Inflammatory macrophage (primary cell): ENCODE data around the gene RGS6.

Experiments used
- DNase-seq, 2 donors: peaks; one replicate each; pipeline ENCODE4 v3.0.0-alpha.2; 2020 to 2022

RGS6 gene

DNA sequence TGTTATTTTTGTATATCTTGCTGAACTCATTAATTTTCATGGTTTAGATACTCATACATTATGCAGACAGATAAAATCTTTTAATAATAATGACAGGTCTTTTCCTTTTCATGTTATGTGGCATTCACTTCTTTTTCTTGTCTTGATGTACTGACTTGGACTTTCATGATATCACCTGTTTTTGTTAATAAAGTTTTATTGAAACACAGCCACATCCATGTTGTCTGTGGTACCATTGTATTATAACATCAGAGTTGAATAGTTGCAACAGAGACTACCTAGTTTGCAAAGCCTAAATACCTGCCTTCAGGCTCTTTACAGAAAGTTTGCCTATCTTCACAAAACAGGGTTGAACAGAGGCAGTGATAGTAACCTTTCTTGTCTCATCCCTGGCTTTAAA lies 85.1 kb downstream of the RGS6 start:
- DNase-seq: no peak

DNA sequence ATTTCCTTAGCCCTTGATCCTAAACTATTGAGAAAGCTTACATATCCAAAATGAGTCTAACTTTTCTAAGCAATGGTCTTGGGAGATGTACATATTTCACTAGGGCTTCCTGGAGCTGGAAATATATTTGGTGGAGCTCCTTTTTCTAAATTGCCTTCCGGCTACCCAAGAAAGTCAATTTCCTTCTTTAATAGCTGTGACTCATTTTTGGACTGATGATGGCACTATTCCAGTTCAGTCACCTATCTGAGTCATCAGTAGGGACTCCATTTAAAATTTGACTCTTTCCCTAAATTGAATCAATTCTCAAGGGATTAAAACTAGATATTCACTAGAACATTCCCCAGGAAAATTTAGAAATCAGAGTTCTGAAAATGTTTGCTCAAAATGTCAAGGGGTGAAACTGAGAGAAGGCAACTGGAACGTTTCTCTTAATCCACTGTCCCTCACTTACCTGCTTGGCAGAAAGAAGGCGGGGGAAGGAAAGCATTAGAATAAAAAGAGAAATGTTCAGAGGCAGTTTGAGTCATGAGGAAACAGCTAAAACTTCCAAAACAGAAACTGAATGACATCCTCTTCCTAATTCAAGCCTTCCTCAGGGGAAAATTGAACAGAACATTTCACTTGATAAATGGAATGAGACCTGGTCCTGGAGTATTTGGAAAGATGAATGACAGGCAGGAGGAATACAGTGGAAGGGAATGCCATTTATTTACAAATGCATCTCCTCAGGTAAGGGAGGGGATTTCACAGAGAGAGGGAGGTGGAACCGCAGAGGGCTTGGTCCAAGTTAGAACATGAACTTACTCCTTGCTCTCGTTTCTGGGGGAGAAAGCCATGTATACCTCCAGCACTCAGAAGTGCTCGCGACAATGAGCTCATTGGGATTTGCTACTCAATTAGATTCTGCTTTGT lies 91.2 kb downstream of the RGS6 start:
- DNase-seq: no peak

DNA sequence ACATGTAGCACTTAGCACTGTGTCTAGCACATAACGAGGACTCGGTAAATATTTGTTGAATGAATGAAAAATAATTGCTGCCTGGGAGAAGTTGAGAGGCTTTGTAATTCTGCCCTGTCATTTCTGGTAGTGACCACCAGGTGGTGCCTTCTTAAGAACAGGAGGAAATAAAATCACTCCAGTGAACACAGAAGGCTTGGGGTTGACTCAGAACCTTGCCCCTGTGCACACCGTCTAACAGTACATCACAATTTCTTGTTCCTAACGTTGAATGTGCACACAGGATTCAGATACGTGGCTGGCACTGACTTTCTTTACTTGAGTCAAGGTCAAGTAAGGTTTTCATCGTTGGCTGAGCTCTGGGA lies 91.8 kb downstream of the RGS6 start:
- peak; percentile 62 to 71 for DNase-seq

DNA sequence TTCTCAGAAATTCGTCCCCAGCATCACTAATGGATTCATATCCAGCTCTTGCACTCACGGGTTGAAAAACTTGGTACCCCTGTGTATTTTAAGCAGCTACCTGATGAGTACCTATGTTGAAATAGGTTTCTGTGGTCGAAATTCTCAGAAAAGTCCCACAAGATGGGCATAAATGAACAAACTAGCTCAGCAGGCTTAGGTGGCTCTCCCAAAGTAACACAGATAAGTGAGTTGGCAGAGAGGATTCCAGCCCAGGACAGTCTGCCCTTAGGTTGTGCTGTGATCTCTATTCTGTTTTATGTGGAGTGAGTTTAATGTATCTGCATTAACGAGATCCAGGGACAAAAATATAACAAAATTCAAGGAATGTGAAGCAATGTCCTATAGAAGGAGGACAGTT lies 92.3 kb downstream of the RGS6 start:
- no peak for DNase-seq

DNA sequence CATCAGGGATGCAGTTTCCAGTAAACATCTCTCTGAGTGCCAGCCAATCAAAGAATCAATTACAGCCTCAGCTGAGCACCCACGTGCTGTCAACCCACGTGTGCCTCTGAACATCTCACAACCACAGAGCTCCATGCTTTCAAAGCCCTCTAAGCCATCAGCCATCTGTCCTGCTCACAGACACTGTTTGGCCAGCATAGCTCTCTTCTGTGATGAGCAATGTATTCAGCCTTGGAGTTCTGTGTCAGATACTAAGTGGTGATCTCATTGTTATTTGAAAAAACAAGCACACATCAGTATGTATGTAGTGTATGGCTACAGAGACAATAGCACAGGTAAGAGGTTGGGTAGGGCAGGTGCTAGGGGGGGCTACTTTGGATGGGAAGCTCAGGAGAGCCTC lies 94.3 kb downstream of the RGS6 start:
- DNase-seq: no peak

DNA sequence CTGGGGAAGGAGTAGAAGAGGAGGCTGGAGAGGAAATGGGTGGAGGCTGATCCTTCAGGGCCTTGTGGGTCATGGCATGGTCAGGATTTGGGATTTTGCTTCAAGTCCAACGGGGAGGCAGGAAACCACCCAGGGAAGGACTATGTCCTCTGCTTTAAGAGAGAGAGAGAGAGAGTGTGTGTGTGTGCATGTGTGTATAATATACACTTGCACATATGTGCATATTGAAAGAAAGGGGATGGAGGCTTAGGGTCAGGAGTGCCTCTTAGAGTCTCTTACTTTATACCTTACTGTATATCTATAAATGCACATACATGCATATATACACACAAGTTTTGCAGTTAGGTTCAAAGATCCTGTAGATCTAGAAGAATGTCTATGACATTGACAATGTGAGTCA lies 94.8 kb downstream of the RGS6 start:
- DNase-seq: no peak

DNA sequence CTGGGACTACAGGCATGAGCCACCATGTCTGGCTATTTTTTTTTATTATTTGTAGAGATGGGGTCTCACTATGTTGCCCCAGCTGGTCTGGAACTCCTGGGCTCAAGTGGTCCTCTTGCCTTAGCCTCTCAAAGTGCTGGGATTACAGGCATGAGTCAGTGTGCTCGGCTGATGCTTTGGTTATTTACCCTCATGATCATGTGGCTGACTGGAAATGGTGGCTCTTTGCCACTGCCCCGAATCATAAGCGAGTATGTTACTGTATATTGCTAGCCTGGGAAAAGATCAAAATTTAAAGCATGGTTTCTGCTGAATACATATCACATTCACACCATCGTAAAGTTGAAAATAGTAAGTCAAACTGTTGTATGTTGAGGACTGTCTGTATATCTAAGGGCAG lies 101.1 kb downstream of the RGS6 start:
- no peak for DNase-seq

DNA sequence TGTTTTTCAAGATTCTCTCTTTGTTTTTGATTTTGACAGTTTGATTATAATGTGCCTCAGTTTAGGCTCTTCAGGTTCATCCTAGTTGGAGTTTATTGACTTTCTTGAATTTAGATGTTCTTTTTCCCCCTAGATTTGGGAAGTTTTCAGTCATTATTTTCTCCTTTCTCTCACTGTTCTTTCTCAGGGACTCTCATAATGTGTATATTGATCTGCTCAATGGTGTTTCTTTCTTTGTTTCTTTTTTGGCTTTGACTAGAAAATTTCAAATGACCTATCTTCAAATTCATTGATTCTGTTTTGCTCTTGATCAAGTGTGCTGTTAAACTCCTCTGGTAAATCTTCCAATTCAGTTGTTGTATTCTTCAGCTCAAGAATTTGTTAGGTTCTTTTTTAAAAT lies 108.3 kb downstream of the RGS6 start:
- DNase-seq: no peak

DNA sequence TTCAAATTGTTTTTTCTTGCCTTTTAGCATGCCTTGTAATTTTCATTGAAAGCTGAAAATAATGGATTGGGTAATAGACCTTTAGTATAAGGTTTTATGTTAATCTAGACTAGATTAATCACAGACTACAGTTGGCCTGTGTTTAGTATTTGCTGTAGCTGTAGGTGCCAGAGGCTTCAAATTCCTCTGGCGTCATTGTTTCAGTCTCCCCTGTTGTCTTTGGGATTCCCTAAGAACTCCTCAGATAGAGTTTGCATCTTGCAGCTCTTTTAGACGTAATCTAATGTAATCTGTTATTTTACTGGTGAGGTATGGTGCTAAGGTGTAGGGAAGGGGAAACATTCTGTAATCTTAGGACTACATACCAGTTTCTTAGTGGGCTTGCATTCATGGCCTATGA lies 113.0 kb downstream of the RGS6 start:
- no peak for DNase-seq

DNA sequence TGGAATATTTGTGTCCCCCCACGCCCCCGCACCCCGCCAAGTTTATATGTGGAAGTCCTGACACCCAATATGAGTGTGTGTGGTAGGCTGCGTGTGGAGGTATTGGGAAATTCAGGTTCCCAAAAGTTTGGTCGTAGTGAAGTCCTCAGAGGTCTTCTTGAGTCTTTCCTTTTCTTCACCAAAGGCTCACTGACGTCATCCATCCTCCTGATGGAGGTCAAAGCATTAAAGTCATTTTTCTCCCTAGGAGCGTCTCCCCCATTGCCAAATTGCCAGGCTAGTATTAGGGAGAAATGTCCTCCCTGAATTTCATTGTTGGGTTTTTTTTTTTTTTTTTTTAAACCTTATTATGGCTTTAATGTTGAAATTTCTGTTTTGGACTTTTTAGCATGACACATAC lies 113.7 kb downstream of the RGS6 start:
- DNase-seq: no peak

DNA sequence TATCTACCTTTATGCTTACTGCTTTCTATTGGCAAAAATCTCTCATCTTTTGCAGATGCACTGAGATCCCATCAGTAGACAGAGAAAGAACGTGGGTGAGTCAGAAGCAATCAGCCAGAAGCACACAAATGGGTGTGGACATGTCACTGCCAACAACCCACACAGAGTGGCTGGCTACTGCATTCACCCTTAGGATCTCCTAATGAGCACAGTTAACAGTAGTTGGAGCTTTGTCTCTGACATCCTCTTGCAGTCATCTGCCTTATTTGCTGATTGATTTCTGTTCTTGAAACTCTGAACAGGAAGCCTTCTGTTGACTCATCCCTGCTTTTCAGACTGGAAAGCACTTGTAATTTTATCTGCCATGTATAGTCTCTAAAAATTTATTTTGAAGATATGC lies 117.2 kb downstream of the RGS6 start:
- peak; percentile 5 to 34 for DNase-seq

DNA sequence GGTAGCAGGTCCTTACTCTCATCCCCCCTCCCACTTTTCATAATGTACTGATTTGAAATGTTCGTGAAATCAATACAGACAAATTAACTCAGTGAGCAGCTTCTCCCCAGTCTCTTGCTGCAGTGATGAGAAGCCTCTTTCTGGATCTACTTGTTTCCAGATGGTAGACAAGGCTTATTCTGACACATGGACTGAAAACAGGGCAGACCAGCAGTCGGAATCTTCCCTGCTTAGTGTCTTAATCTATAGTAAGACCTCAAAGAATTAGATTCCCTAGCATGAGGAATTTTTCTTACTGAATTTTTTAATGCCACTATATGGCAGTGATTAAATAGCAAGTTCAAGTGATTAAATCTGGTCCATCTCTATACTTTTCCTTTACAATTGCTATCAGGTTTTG lies 120.1 kb downstream of the RGS6 start:
- no peak for DNase-seq

DNA sequence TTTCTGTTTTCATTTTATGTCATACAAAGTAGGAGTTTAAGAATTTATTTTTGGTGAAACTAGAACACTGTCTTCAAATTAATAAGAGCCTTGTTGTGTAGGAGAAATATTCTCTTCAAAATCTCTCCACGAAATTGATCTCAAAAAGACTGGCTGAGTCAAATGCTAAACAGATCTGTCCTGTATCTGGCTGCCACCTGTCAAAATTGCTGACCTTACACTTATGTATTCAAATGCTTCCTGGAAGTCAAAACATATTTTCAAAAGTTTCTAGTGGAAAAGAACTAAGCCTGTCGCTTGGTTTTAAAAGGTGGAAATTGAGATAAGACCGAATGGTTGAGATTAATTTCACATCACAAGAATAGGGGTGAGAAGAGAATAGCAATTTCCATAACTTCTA lies 121.4 kb downstream of the RGS6 start:
- no peak for DNase-seq

DNA sequence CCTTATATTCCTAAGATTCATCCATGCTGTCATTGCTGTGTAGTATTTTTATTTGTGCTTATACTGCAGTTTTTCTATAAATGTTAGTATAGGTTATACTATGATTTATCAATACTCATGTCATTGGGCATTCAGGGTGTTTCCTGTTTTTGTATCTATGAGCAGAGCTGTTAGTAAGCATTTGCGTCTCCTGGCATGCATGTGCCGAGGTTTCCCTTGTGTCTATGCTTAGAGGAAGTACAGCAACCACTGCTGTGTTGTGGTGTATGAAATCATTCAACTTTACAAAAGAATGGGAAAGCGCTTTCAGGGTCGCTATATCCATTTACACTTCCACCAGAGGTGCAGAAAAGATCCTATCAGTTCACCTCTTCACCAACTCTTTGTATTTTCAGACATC lies 122.7 kb downstream of the RGS6 start:
- DNase-seq: peak; percentile 6 to 26

DNA sequence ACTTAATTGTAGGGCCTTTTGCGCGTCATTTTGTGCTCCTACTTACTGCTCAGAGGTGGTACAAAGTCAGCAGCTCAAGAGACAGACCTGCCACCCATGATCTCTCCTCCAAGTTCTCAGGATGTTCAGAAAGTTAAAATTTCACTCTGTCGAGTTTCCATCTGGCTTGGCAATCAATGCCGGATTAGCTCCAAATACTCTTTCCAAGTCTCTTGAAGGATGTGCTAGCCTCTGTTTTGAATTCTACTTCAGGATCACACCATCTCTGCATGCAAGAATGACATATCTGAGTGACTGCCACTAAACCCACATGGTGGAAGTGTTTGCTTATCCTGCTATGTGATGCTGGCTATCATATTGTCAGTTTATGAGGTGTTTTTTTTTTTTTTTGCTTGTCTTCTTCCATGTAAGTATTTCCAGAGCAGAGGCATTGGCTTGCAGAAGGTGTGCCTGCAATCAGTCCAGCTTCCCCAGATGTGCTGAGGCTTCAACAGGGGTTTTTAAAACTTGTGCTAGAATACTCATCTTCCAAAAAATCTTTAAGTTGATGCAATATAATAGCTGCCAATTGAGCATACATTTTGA lies 125.6 kb downstream of the RGS6 start:
- DNase-seq: no peak

DNA sequence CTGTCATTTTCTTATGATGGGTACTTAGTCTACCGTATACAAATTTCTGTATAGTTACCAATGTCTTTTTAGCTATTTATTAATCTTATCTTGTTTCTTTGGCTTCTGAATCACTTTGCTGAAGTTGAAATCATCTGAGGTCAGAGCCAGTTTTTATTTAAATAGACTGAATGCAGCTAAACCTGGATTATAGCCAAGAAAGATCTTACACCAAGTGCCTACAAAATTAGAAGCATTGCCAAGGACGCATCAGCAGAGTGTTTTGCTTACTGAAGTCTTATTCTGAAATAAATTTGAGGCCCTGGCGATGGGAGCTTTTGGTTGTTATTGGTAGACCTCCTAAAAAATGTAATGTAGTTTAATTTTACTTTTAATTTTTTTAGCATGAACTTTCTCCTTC lies 128.2 kb downstream of the RGS6 start:
- no peak for DNase-seq

DNA sequence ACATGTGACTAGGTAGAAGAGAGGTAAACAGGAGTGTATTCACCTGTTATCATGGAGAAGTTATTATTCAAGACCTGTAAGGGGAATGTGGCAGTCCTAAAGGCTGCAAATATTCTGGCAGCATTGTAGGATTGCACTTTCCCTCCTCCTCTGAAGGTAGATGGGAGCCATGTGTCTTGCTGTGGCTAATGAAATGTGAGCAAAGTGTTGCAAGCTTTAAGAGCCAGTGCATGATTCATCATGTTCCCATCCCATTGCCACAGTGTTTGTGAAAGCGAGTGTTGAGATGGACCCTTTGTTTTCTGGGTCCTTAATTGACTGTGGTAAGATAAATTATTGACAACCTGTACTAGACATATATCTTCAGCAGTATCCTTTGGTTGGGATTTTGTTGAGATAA lies 128.7 kb downstream of the RGS6 start:
- no peak for DNase-seq

DNA sequence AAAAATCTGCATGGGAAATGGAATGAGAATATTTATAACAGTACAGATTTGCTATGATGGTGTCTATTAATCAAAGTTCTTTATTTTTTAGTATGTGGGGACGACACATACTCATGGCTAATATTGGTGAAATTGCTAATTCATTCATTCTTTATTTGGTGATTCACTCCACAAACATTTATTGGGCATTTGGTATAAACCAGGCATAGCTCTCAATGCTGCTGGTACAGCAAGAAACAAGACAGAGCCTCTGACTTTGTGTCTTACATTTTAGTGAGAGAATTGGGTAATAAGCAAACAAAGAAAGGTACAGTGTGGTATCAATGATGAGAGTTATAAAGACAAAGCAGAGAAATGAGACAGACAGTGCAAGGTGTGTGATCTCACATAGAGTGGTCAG lies 129.5 kb downstream of the RGS6 start:
- no peak for DNase-seq

DNA sequence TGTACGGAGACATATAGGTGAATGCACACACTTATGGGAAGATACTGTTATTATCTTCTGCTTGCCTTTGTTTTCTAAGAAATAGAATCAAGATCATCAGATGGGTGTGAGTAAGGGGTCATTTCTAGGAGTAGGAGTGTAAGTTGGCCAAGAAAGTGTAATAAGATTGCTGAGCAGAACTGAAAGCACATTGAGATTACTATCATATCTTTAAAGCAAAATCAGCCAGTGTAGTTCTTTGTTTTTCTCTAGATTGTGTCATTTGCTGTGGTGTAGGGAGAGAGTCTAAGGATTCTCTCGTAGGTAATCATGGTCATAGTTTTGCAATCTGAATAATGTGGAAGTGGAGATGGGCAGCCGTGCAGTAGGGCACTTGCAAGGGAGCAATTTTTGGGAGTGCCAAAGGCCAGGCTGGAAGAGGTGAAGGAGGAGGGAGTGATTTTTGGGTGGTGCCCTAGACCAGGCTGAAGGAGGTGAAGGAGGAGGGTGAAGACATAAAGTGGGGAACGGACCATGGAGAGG lies 131.6 kb downstream of the RGS6 start:
- no peak for DNase-seq

DNA sequence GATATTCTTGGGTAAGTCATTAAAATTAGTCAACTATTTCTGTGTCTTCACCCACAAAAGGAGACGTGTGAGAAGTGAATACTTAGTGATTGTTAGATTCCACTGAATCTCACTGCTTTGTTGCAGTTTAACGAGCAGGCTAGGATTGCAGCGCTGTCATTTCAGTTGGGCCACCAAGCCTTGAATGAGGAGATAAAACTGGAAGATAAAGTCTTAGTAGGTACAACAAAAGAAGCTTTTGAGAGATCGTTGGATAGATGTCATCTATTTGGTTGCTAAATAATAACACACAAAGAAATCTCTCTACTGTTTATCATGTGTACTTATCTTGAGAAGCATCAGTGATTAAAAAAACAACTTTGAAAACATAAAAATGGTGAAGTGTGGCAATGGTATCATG lies 132.3 kb downstream of the RGS6 start:
- no peak for DNase-seq

DNA sequence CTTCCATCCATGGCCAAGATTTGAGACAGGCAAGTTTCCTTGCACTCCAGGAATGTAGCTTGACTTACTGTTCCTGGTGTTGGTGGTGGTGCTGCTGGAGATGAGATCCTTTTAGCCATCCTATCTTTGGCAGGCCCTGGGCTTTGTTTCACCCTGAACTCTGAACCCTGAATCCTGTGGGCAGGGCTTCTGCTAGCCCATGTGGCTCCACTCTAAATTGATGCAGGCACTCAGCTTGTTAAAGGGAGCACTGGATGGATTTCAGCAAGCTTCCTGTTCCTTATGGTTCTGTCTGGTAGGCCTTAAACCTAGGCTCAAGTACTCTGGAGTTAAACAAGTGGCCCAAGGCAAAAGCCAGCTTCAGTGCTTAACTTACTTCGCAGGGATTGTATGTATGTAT lies 138.2 kb downstream of the RGS6 start:
- DNase-seq: no peak

DNA sequence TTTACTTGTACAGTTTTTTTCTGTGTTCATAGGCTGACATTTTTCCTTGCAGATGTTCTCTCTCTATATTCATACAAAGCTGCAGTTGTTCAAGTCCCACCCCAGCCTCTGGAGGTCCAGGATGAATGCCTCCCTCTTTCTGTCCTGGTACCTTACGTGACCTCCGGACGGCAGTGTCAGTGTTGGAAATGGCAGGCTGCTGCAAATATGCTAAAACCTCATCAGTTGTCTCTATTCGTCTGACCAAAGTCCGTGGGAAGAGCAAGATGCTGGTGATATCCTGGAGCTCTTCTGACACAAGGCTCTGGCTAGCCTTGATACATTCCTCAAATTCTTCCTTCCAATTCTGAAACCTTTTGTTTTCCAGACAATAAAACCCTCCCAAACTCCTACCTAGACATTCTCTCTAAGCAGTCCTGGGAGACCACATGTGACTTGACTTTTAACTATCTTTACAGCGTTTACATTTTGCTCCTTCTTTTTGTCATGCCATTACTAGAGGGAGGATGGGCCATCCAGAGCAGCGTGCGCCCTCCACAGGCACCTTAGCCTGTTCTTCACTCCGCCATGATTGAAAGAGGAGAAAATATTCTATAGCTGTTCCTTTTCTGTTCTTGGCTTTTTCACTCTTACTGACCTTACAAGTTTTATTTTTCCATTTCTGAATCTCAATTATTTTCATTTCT lies 143.6 kb downstream of the RGS6 start:
- no peak for DNase-seq

DNA sequence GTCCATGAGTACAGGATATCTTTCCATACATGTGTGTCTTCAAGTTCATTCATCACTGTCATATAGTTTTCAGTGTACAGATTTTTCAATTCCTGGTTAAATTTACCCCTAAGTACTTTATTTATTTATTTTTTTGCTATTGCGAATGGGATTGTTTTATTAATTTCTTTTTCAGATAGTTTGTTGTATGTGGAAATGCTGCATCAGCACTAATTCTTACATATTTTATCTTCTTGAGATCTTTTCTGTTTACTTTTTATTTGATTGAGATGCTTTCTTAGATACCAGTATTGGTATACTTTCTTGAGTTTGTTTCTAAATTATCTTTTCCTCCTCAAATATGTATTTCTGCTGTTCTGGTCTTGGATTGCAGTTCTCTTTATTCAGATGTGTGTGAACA lies 148.9 kb downstream of the RGS6 start:
- no peak for DNase-seq

DNA sequence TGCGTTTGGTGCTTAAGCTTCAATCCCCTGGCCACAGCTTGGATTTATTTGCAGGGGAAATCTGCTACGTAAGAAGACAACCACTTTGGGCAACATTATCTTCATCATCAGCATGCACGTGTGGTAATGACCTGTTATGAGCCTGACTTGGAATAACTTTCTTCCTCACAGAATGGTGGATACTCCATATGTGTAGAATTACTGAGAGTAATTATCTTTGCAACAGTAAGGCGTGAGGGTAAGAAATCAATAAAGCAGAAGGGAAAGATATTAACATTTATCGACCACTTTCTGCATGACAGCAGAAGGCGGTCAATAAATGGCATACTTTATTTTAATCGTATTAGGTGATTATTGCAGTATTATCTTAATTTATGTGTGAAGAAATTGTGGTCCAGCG lies 152.7 kb downstream of the RGS6 start:
- no peak for DNase-seq
